B cell (primary cell): Measurements from ENCODE around the gene HOXB6. TPM values are rescaled to one million over a fixed set of nuclear protein-coding genes. Genes with fewer than 3 reads are reported as not detected.

ENCODE experiments used
- ATAC-seq: fragments of 200-7000 bp; cut with Tn5 transposase; one replicate; pipeline ENCODE4 v1.10.0; 2021; ENCODE audit warnings: low read depth, mild to moderate bottlenecking, moderate number of reproducible peaks, moderate library complexity
- CTCF ChIA-PET: fragments of 350-600 bp; sonication (Branson Sonifier 250); formaldehyde crosslinking; loops from one replicate; lab custom pipeline; 2021; ENCODE audit warnings: antibody characterized with exemption, inconsistent platforms; lab: Charles Lee
- POLR2A ChIA-PET: fragments of 350-600 bp; sonication (Branson Sonifier 250); formaldehyde crosslinking; loops from one replicate; lab custom pipeline; 2021; ENCODE audit warnings: antibody characterized with exemption; lab: Charles Lee
- DNase-seq: peaks from one replicate; pipeline ENCODE4 v3.0.0; 2013
- H2AFZ ChIP-seq: 2 replicates; pipeline ENCODE4 v1.6.1; 2012; ENCODE audit warnings: mild to moderate bottlenecking, low read depth, low read length; ENCODE audit not compliant: insufficient read depth, poor library complexity, severe bottlenecking
- H3K27ac ChIP-seq, 2 donors: 1 replicate in 1 of 2; 2 replicates in 1 of 2; pipeline ENCODE4 v1.5.1; 2012 to 2013; ENCODE audit warnings: low read length in 2 of 2, mild to moderate bottlenecking in 2 of 2, moderate library complexity in 1 of 2
- H3K27me3 ChIP-seq, 4 experiments: fragments of 200-600 bp in 1 of 4; sonication (generic) in 1 of 4; replicated peaks in 1 of 4; 1 replicate in 2 of 4; 2 replicates in 2 of 4; pipeline versions ENCODE4 v1.6.1 to v1.7.0; 2013 to 2016; ENCODE audit warnings: low read length in 3 of 4, mild to moderate bottlenecking in 2 of 4, mixed read lengths in 1 of 4, moderate library complexity in 1 of 4; ENCODE audit not compliant: insufficient read depth in 4 of 4, control insufficient read depth in 3 of 4; ENCODE audit errors: control extremely low read depth in 1 of 4
- H3K36me3 ChIP-seq, 2 experiments: replicated peaks in 1 of 2; 1 replicate in 1 of 2; 2 replicates in 1 of 2; pipeline versions ENCODE4 v1.6.1 to v1.7.1; 2013; ENCODE audit warnings: low read length in 1 of 2; ENCODE audit not compliant: insufficient read depth in 2 of 2, control insufficient read depth in 1 of 2; ENCODE audit errors: control extremely low read depth in 1 of 2, extremely low read depth in 1 of 2
- H3K4me1 ChIP-seq, 2 donors: fragments of 200-600 bp in 1 of 2; sonication (generic) in 1 of 2; 1 replicate in 1 of 2; 2 replicates in 1 of 2; pipeline versions ENCODE4 v1.5.1 to v1.6.1; 2013 to 2017; ENCODE audit warnings: low read length in 2 of 2; ENCODE audit not compliant: control insufficient read depth in 2 of 2, insufficient read depth in 2 of 2
- H3K4me2 ChIP-seq: replicated peaks from 2 replicates; pipeline ENCODE3; 2012; ENCODE audit warnings: mild to moderate bottlenecking, low read depth, low read length; ENCODE audit not compliant: poor library complexity, severe bottlenecking
- H3K4me3 ChIP-seq, 5 experiments: fragments of 200-600 bp in 1 of 5; sonication (generic) in 1 of 5; 1 replicate in 3 of 5; 2 replicates in 2 of 5; pipeline versions ENCODE4 v1.5.1 to v1.7.0; 2011 to 2016; ENCODE audit warnings: low read length in 4 of 5, mild to moderate bottlenecking in 4 of 5, low read depth in 2 of 5, control low read depth in 1 of 5, moderate library complexity in 1 of 5; ENCODE audit not compliant: insufficient read depth in 1 of 5; ENCODE audit errors: control extremely low read depth in 1 of 5, extremely low read depth in 1 of 5
- H3K79me2 ChIP-seq: fragments of 200-600 bp; sonication (generic); one replicate; pipeline ENCODE4 v1.6.0; 2016; ENCODE audit warnings: low read length; ENCODE audit not compliant: control insufficient read depth, insufficient read depth
- H3K9ac ChIP-seq: fragments of 200-600 bp; sonication (generic); 2 replicates; pipeline ENCODE4 v1.6.1; 2017; ENCODE audit warnings: mild to moderate bottlenecking, low read length, moderate library complexity
- H3K9me3 ChIP-seq, 3 donors: one replicate each; pipeline versions ENCODE4 v1.6.1 to v1.7.1; 2013; ENCODE audit warnings: low read length in 2 of 3; ENCODE audit not compliant: control insufficient read depth in 2 of 3, insufficient read depth in 1 of 3; ENCODE audit errors: control extremely low read depth in 1 of 3
- H4K20me1 ChIP-seq: 2 replicates; pipeline ENCODE4 v1.6.0; 2012; ENCODE audit warnings: mild to moderate bottlenecking, low read length; ENCODE audit not compliant: insufficient read depth, control insufficient read depth, poor library complexity, severe bottlenecking
- H3K27ac Mint-ChIP-seq: one replicate; pipeline ENCODE4 v1.8.0; 2021; ENCODE audit warnings: mixed read lengths
- H3K27me3 Mint-ChIP-seq: one replicate; pipeline ENCODE4 v1.8.0; 2021; ENCODE audit warnings: mixed read lengths
- H3K4me1 Mint-ChIP-seq: one replicate; pipeline ENCODE4 v1.8.0; 2021; ENCODE audit warnings: mixed read lengths
- H3K4me3 Mint-ChIP-seq: one replicate; pipeline ENCODE4 v1.8.0; 2021; ENCODE audit warnings: mixed read lengths
- H3K9me3 Mint-ChIP-seq: one replicate; pipeline ENCODE4 v1.8.0; 2022; ENCODE audit warnings: mixed read lengths; ENCODE audit not compliant: insufficient read depth
- CTCF ChIP-seq: fragments of 200-600 bp; IDR thresholded peaks from one replicate; pipeline ENCODE4 v1.8.0; 2022; ENCODE audit warnings: antibody characterized with exemption, mild to moderate bottlenecking
- EZH2 ChIP-seq: IDR thresholded peaks from 2 replicates; pipeline ENCODE4 v1.6.1; 2012; ENCODE audit warnings: borderline replicate concordance, low read depth, mild to moderate bottlenecking, moderate library complexity, low read length; ENCODE audit not compliant: insufficient read depth, poor library complexity, severe bottlenecking
- WGBS: methylation state at CpG from one replicate; pipeline ENCODE4 v1.1.5; 2013; ENCODE audit warnings: missing lambda C conversion rate; ENCODE audit not compliant: insufficient coverage; 5-methylcytosine and 5-hydroxymethylcytosine counted together
- intact Hi-C: fragments of 100-400 bp; cut with micrococcal nuclease; formaldehyde crosslinking; loops from one replicate; pipeline ENCODE4 v1.10.0; 2022
- polyA plus RNA-seq: library from polyadenylated mRNA; depleted of rRNA; stranded (reverse); fragments of >200 nt; gene quantifications from 2 replicates; pipeline ENCODE4 v1.2.3, GENCODE V29; 2012
- total RNA-seq, 2 donors: library from RNA; stranded (reverse); fragments of 120-200 nt in 1 of 2; gene quantifications; 1 replicate in 1 of 2; 2 replicates in 1 of 2; pipeline versions ENCODE4 v1.2.3 to v1.2.4, GENCODE V29; 2013 to 2022

Gene HOXB6
- total and polyA plus RNA-seq, 2 donors (not counting 1 experiment from before 2014, with no cell fraction given) = 0.10 TPM; not detected in 1

- peak within 1 kb of the TSS; percentile 88 for H3K4me3 Mint-ChIP-seq
- intact Hi-C loops = loop anchor here (2.0 to 5.0 kb wide), 3 partner anchors 15 to 37 kb away; partner anchors contain the start of genes HOXB5 and HOXB7
- Histone ChIP-seq H3K4me1 (peaks cover 50 to 55% of the 10 kb centered on the region in 2 donors), H3K27ac (no peak within 1 kb of the TSS), H3K9me3 (peaks cover 0 to 30% (median 0%) of the 10 kb centered on the region in 3 donors), H3K27me3 (peaks cover 0 to 64% (median 47%) of the 10 kb centered on the region in 4 experiments), H4K20me1 (no peaks in the 10 kb centered on the region), H3K9ac (peak within 1 kb of the TSS; percentile 73), H2AFZ (peak within 1 kb of the TSS; percentile 92), H3K36me3 (no peaks in the 10 kb centered on the region), H3K79me2 (no peaks in the 10 kb centered on the region), H3K4me2 (peak within 1 kb of the TSS; percentile 96), H3K4me3 (peak within 1 kb of the TSS; percentile 48 to 77 (median 61))
- peak within 1 kb of the TSS; percentile 80 for H3K27ac Mint-ChIP-seq
- H3K4me1 Mint-ChIP-seq = peaks cover 49% of the 10 kb centered on the region
- 0% methylated on average over 39 of the region's 58 CpGs for WGBS
- H3K27me3 Mint-ChIP-seq = peaks cover 48% of the 10 kb centered on the region
- H3K9me3 Mint-ChIP-seq = no peaks in the 10 kb centered on the region
- DNase-seq (peak; percentile 77), ATAC-seq (peak; percentile 72)
- ChIA-PET POLR2A (interaction anchor here (0.7 kb wide), 1 partner anchor 1087 kb away, joined by 3 read pairs; no protein-coding TSS in a partner anchor), CTCF (interaction anchor here (1.3 to 1.6 kb wide), 4 partner anchors 15 to 270 kb away, joined by 3 to 4 read pairs (median 4); partner anchors contain the start of gene HOXB5)
- TF ChIP-seq CTCF (no peak), EZH2 (no peak)
Measured at GRCh38 chr17:48577946-48578615, 26.7 kb downstream of the HOXB6 start, which contains the start of gene HOXB4. Gene HOXB4 (minus strand): TSS chr17:48578350. CDS start chr17:48578319, 31 bp downstream.
